CD4-positive, alpha-beta T cell treated with Interferon alpha-2 for 1 hour (primary cell): ENCODE results near the gene NDUFS8.

Source experiments
- DNase-seq, 2 donors: peaks; one replicate each; pipeline ENCODE4 v3.0.0-alpha.2; 2020 to 2022

NDUFS8 gene

DNA sequence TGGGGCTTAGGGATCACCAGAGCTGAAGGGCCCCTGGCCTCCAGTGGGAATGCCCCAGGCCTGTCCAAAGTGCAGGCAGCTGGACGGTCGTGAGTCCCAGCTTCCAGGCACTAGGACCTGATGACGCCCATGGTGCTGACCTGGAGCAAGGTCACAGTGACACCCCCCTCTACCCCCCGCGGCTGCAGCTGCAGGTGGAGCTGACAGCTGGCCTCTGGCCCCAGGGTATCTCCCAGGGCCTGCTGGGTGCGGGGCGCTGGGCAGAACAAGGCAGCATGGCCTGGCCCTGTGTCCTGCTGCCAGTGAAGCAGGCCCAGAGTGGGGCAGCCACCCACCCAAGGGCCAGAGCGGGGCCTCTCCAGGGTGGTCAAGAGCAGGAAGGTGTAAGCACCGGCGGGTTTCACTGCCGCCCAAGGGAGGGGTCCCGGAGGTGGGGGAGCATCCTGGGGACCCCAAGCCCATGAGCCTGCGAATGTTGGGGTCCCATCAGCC, 7.8 kb downstream of the NDUFS8 start:
- DNase-seq: no peak

DNA sequence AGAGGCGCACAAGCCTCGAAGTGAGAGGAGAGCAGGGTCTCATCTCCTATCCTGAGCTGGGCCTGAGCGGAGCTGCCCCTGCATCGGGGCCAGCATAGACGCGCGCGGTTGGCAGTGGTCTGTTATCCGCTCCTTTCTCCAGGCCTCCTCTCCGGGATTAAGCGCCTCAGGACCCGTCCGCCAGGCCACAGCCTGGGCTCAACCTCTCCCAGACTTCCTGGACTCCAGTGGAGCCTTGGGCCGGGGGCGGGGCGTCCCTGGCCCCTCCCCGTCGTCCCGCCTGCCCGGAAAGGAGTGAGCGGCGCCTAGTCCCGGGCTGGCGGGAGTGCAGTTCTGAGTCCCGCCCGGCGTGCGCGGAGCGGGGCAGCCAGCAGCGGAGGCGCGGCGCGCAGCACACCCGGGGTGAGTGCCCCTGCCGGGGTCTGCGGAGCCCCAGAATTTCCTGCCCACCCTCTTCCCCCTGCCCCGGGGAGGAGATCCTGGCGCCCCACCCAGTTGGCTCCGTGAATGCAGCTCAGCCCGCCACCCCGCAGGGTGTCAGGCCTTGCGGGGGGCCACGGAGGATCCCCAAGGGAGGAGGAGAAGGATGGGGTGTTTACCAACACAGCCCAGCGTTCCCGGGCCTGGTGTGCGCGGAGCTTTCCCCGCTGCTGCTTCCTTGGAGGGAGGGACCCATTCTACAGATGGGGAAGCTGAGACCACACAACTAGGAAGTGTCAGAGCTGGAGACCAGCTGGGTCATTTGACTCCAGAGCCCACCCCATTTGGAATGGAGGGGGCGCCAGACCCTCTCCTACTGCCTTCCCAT, 8.4 kb downstream of the NDUFS8 start, which contains the start of gene TCIRG1:
TCIRG1 (plus strand) TSS at position 308 of the 808 bp plus-strand sequence. CDS start 2,247 bp downstream, outside the sequence.
- DNase-seq: peak; percentile 52 to 61

DNA sequence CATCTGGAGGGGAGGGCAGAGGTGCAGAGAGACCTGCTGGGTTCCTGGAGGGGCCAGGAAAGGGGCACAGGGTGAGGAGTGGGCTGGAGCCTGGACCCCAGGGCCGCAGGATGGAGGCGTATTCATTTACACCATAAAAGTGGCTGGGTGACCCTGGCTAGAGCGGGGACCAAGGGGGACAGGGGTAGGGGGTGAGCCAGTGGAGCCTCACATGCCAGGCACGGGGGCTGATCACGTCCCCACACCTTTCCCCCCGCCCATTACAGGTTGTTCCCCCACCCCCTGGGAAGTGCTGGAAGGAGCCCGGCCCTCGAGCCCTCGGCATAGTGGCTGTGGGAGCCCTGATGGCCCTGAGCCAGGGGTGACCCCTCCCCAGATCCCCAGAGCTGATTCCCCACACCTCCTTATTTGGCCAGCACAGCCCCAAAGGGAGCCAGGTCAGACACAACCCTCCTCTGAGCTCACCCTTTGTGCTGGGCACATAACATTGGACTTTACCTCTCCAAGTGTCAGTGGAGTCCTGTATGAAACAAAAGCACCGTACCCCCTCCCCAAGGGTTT, 9.1 kb downstream of the NDUFS8 start:
- DNase-seq: peak in 1 of 2 donors; percentile 15

DNA sequence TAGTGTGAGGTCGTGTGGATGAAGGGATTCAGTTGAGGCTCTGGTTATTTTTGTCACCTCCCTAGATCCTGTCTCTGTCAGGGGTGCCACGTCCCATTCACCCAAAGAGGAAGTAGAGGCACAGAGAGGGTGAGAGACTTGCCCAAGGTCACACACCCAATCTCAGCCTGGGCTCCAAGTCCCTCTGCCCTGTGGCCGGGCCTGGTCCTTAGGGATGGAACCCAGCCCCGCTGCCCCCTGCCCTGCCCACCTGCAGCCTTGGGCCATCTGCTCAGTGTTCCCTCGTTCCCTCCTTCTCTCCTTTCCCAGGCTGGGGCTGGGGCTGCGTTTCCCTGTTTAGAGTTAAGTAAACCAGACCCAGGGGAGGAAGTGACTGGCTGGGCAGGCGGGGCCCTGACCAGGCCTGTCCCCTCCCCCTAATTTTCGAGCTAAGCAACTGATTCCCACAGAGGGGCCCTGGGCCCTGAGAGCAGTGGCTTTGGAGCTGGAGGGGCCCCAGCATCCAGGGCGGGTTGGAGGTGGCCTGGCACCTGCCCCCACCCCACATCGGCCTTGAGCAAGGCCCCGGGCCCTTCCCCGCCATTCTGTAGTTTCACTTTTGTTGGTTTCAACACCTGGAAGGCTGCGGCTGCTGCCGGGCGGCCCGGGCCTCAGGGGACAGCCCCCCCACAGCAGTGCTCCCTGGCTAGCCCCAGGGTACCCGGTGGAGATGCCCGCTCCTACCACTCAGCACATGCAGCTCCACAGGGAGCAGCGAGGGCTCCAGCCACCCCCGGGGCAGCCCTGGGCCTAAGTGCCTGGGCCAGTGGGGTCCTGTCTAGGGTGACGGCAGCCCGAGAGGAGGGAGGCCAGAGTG, 9.8 kb downstream of the NDUFS8 start:
- DNase-seq: peak; percentile 46 to 59

DNA sequence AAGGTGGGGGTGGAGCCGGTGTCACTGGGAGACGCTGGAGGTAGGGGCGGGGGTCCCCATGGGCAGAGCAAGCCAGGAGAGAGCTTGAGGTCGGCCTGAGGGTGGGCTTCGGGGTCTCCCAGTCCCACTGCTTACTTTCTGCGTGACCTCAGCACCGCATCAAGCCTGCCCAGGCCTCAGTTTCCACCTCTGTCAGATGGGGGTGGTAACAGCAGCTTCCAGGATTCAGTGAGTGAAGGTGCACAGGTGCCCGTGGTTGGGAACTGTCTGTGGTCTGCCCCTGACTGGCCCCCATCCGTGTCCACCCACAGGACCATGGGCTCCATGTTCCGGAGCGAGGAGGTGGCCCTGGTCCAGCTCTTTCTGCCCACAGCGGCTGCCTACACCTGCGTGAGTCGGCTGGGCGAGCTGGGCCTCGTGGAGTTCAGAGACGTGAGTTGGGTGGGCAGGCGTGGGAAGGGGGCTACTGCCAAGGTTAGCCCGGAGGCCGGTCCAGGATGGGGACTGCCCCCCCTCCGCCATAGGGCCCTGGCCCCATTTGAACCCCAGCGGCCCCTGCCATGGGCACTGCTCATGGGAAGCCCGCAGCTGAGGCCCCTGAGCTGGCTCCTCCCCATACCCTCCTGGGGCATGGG, 10.6 kb downstream of the NDUFS8 start:
- DNase-seq: no peak

DNA sequence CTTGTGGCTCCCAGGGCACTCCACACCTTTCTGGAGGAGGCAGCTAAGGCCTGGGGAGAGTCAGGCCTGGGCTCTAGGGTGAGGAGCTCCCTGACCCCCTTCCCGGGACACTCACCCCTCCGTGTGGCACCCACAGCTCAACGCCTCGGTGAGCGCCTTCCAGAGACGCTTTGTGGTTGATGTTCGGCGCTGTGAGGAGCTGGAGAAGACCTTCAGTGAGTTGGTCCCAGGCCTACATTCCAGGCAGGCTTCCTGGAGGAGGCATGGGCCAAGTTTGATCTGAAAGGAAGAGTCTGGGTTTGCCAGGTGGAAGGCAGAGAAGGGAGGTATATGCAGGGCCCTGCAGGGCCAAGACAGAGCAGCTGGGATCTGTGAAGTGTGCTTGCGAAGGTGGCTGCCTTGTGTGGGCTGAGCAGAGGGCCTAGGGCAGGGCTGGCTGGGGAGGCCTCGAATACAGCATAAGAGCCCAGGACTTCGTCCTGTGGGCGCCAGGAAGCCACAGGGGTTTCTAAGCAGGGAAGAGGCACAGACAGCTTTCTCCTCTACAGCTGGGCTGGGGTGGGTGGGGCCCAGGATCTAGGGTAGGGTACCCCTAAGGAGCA, 11.2 kb downstream of the NDUFS8 start:
- DNase-seq: no peak

DNA sequence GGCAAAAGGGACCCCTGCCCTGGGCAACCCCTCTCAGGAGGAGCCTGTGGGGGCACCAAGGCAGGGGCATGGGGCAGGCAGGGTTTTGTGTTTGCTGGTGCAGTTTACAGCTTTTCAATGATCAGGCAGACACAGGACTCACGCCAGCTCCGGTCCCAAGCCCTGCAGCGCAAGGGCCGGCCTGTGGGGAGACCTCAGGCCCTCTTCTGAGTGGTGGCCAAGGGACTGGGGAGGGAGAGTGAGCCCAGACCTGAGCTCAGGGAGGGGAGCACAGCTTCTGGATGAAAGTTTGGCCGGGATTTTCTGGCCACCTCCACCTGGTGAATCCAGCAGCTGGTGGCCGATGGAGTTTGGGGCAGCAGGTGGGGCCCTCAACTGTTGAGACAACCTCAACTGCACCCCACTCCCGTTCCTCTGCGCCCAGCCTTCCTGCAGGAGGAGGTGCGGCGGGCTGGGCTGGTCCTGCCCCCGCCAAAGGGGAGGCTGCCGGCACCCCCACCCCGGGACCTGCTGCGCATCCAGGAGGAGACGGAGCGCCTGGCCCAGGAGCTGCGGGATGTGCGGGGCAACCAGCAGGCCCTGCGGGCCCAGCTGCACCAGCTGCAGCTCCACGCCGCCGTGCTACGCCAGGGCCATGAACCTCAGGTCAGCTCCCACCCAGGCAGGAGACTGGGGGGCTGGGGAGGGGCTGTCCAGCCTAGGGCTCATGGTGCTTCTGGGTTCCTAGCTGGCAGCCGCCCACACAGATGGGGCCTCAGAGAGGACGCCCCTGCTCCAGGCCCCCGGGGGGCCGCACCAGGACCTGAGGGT, 11.9 kb downstream of the NDUFS8 start:
- DNase-seq: no peak

DNA sequence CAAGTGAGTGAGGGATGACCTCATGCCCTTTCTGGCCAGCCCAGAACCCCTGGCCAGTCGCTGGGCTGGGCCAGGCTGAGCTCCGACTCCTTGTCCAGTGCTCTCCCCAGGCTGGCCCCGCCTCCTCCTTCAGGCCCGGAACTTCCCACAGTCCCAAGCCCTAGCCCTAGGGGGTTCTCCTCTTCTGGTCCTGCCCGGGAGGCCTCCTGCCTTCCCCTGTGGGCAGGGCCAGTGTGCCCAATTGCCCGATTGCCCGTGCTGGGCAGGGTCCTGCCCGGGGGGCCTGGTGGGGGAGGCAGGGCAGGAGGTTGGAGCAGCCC, 12.5 kb downstream of the NDUFS8 start:
- no peak for DNase-seq

DNA sequence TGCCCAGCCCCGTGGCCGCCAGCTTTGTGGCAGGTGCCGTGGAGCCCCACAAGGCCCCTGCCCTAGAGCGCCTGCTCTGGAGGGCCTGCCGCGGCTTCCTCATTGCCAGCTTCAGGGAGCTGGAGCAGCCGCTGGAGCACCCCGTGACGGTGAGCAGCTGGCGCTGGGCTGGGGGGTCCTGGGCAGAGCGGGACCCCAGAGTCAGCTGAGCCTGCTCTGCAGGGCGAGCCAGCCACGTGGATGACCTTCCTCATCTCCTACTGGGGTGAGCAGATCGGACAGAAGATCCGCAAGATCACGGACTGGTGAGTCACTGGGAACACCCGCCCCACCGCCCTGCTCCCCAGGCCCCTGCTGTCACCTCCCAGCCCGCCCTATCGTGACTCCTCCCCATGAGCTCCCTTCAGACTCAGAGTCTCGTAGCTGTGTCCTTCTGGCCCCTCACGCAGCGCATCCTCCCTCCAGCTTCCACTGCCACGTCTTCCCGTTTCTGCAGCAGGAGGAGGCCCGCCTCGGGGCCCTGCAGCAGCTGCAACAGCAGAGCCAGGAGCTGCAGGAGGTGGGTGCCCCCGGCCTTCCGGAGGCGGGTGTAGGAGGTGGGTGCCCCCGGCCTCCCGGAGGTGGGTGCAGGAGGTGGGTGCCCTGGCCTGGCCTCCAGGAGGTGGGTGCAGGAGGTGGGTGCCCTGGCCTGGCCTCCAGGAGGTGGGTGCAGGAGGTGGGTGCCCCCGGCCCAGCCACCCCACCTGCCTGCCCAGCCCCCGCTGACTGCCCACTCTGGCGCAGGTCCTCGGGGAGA, 13.1 kb downstream of the NDUFS8 start:
- no peak for DNase-seq

DNA sequence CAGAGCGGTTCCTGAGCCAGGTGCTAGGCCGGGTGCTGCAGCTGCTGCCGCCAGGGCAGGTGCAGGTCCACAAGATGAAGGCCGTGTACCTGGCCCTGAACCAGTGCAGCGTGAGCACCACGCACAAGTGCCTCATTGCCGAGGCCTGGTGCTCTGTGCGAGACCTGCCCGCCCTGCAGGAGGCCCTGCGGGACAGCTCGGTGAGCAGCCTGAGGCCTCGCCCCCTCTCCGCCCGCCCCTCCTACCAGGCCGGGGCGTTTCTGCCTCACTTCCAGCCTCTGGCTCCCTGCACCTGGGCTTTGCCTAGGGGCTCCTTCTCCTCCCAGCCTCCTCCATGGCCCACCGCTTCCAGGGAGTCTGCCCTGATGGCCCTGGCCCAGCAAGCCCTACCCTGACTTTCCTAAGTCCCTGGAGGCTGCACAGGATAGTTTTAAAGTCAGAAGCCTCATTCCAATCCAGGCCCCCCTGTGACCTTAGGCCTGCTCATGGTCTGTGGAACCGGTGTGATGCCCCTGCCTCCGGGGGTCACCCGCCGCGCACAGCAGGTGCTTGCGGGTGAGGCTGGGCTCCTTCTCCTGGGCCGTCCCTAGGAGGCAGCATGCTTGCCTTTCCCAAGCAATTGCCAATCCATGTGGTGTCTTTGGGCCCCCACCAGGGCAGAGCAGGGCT, 13.8 kb downstream of the NDUFS8 start:
- no peak for DNase-seq

DNA sequence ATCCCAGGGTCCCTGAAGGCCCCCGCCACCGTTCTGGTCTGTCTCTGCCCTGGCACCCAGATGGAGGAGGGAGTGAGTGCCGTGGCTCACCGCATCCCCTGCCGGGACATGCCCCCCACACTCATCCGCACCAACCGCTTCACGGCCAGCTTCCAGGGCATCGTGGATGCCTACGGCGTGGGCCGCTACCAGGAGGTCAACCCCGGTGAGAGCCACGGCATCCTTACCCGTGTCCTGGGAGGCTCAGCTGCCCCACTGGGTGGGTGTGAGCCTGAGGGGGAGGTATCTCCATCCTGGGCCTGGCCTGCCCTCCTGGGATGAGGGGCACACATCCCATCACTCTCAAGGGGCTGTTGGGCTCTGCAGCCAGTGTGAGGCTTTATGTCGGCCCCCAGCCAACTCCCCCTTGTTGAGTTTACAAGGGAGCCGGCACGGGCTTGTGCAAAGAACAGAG, 14.4 kb downstream of the NDUFS8 start:
- DNase-seq: no peak

DNA sequence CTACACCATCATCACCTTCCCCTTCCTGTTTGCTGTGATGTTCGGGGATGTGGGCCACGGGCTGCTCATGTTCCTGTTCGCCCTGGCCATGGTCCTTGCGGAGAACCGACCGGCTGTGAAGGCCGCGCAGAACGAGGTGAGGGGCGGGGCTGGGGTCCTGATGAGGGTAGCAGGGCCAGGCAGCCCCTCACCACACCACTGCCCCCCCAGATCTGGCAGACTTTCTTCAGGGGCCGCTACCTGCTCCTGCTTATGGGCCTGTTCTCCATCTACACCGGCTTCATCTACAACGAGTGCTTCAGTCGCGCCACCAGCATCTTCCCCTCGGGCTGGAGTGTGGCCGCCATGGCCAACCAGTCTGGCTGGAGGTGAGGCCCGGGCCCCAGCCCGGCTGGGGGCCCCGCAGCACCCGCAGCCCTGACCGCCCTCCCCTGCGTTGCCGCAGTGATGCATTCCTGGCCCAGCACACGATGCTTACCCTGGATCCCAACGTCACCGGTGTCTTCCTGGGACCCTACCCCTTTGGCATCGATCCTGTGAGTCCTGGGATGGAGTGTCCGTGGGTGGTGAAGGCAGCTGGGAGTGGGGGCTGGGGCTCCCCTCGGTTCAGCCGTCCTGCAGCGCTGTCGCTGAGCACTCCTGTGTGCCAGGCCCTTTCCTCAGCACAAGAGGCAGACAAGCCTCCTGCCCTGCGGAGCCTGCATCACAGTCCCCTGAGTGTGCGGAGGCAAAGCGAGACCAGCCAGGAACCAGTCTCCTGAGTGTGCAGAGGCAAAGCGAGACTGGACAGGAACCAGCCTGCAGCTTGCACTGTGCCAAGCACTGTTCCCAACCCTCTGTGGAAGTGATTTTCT, 17.2 kb downstream of the NDUFS8 start:
- DNase-seq: no peak

DNA sequence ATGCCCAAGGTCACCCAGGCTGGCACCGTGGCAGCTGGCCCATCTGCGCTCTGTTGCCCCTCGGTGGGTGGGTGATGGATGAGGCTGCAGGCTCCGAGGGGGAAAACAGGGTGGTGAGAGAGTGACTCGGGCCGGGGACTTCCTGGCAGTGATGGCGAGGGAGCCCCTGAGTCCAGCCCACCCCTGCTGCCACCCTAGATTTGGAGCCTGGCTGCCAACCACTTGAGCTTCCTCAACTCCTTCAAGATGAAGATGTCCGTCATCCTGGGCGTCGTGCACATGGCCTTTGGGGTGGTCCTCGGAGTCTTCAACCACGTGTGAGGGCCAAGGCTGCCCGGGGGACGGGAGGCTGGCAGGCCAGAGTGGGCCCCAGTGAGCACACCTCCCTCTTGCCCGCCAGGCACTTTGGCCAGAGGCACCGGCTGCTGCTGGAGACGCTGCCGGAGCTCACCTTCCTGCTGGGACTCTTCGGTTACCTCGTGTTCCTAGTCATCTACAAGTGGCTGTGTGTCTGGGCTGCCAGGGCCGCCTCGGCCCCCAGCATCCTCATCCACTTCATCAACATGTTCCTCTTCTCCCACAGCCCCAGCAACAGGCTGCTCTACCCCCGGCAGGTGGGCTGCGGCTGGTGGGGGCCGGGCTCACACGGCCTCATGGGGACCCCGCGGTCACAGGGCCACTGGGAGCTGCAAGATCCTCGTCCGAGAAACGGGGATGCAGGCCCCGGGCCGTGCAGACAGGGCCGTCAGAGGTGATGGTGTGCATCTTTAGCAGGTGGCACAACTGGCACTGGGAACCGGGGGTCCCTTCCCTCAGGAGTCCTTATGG, 18.4 kb downstream of the NDUFS8 start:
- no peak for DNase-seq

DNA sequence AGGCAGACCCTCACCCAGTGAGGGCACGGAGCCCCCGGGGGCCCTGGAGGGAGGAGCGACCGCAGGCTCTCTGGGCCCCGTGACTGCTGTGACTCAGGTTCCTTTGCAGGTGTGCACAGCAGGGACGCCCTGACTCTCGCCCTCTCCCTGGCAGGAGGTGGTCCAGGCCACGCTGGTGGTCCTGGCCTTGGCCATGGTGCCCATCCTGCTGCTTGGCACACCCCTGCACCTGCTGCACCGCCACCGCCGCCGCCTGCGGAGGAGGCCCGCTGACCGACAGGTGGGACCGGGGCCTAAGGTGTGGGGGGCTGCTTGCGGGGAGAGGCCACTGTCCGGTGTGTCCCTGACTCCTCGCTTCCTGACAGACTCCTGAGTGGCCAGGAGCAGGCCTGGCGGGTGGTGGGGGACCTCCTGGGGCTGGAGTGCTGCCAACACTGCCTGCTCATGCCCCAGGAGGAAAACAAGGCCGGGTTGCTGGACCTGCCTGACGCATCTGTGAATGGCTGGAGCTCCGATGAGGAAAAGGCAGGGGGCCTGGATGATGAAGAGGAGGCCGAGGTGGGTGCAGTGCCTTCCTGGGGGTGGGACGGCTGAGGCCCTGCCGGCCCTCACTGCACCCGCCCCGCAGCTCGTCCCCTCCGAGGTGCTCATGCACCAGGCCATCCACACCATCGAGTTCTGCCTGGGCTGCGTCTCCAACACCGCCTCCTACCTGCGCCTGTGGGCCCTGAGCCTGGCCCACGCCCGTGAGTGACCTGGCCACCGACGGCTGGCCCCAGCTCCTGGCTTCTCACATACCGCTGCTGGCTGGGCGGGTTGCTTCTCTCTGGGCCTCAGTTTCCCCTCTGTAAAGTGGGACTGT, 19.3 kb downstream of the NDUFS8 start:
- DNase-seq: no peak

DNA sequence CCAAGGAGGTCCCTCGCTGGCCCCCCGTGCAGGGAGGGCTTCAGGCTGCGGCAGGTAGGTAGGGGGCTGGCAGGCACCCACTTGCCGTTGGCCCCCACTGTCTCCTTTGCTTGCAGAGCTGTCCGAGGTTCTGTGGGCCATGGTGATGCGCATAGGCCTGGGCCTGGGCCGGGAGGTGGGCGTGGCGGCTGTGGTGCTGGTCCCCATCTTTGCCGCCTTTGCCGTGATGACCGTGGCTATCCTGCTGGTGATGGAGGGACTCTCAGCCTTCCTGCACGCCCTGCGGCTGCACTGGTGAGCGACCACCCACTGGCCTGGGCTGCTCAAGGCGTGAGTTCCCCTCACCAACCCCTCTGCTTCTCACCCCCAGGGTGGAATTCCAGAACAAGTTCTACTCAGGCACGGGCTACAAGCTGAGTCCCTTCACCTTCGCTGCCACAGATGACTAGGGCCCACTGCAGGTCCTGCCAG, 19.9 kb downstream of the NDUFS8 start:
- no peak for DNase-seq

DNA sequence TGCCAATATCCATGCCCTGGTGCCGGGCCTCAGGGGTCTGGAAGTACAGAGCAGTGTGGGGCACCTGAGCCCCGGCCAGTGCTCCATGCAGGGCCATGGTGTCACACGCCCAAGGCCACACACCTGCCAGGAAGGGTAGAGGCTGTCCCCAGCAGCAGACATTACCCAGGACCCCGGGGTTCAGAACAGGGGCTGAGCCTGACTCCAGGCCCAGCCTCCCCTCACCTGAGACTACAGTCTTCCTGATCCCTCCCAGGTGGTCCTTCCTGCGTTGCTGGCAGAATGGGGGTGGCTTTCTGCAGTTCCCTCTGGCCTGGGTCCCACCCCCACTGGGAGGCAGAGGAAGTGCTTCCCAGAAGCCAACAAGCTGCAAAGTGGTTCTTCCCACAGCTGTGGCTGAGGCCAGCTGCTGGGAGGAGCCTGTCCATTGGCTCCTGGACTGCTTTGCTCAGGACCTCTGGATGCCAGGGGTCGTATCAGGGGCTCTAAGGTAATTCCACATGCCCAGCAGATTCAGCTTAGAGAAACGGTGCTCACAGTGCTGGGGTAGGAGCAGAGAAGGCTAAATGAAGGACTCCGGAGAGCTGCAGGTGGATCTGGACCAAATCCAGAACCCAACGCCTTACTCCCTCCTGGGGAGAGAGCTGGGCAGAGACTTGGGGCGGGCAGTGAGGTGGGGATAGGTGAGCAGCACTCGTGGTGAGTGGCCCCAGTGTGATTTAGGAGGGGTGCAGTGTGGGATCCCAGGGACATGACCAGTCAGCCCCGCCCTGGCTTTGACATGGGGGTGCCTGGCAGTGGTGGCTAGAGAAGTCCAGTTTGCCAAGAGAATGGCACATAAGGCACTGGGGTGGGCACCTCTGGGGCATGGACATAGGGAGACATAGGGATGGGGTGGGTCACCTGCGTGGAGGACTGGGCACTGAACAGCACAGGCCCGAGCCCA, 21.0 kb downstream of the NDUFS8 start:
- no peak for DNase-seq
